NOMO-1 treated with DMSO at 0.1 percent for 48 hours (cell line): ENCODE results near the gene DNAJB4.

Experiments used
- DNase-seq: peaks from one replicate; lab custom pipeline; 2025; ENCODE audit not compliant: unreplicated experiment; lab: John Stamatoyannopoulos, UW

Gene DNAJB4

GRCh38 chr1:78036450-78036849, 31.7 kb downstream of the DNAJB4 start:
- no peak for DNase-seq

GRCh38 chr1:78038071-78038470, 33.3 kb downstream of the DNAJB4 start:
- no peak for DNase-seq

GRCh38 chr1:78038491-78038939, 33.8 kb downstream of the DNAJB4 start:
- no peak for DNase-seq

- no peak for DNase-seq
These were observed 35.8 kb downstream of the DNAJB4 start for GRCh38 chr1:78040484-78041089.

GRCh38 chr1:78043436-78043835, 38.7 kb downstream of the DNAJB4 start:
- no peak for DNase-seq

- no peak for DNase-seq
These were observed 40.2 kb downstream of the DNAJB4 start for GRCh38 chr1:78044796-78045562.

- DNase-seq, result no peak
These were observed 40.8 kb downstream of the DNAJB4 start for GRCh38 chr1:78045563-78045925.

- no peak for DNase-seq
These were observed 41.4 kb downstream of the DNAJB4 start, which contains the start of gene GIPC2 for GRCh38 chr1:78045926-78046778. Gene GIPC2, plus strand, starts transcription at chr1:78045966. Its CDS starts 129 bp downstream, at chr1:78046095.

GRCh38 chr1:78047106-78047505, 42.4 kb downstream of the DNAJB4 start:
- no peak for DNase-seq

- DNase-seq, result no peak
These were observed 42.9 kb downstream of the DNAJB4 start for GRCh38 chr1:78047631-78048030.

GRCh38 chr1:78048446-78048845, 43.7 kb downstream of the DNAJB4 start:
- no peak for DNase-seq

- no peak for DNase-seq
These were observed 44.7 kb downstream of the DNAJB4 start for GRCh38 chr1:78049396-78049795.

GRCh38 chr1:78051005-78051404, 46.3 kb downstream of the DNAJB4 start:
- DNase-seq, result no peak

- no peak for DNase-seq
These were observed 48.1 kb downstream of the DNAJB4 start for GRCh38 chr1:78052685-78053405.

GRCh38 chr1:78053498-78053897, 48.8 kb downstream of the DNAJB4 start:
- no peak for DNase-seq

GRCh38 chr1:78054559-78054958, 49.8 kb downstream of the DNAJB4 start:
- DNase-seq, result no peak

GRCh38 chr1:78054972-78055371, 50.2 kb downstream of the DNAJB4 start:
- no peak for DNase-seq

GRCh38 chr1:78055565-78056132, 50.9 kb downstream of the DNAJB4 start:
- DNase-seq, result no peak

GRCh38 chr1:78058670-78059069, 53.9 kb downstream of the DNAJB4 start:
- DNase-seq, result no peak

GRCh38 chr1:78060857-78061563, 56.3 kb downstream of the DNAJB4 start:
- DNase-seq, result peak; percentile 22
